GM18508 (cell line): ENCODE data around the gene NUTF2.

ENCODE experiments used
- ATAC-seq: cut with Tn5 transposase; IDR thresholded peaks from one replicate; pipeline ENCODE4 v1.9.1; 2021; ENCODE audit warnings: moderate number of reproducible peaks; ENCODE audit not compliant: insufficient read depth, unreplicated experiment

Gene NUTF2

GRCh38 chr16:67915831-67916723 lies 69.3 kb downstream of the NUTF2 start:
- no peak for ATAC-seq

GRCh38 chr16:67917140-67917851 lies 70.6 kb downstream of the NUTF2 start:
- ATAC-seq = no peak

- ATAC-seq = no peak
Measured at GRCh38 chr16:67917852-67918236, 71.1 kb downstream of the NUTF2 start.

GRCh38 chr16:67919622-67920221 lies 73.0 kb downstream of the NUTF2 start:
- no peak for ATAC-seq
